Stimulated activated CD4-positive, alpha-beta T cell treated with anti-CD3 and anti-CD28 coated beads, Interleukin-1b, Interleukin-23, amount 100 ng/mL, for 48 hours (primary cell): ENCODE measurements around the gene KNDC1.
"Not testable (repeated sequence)": the region's sequence is repeated elsewhere in the genome, so short reads cannot be mapped to it uniquely, and the experiment has no call there.

Experiments
- DNase-seq: peaks from one replicate; pipeline ENCODE4 v3.0.0-alpha.2; 2020

Gene KNDC1

DNA sequence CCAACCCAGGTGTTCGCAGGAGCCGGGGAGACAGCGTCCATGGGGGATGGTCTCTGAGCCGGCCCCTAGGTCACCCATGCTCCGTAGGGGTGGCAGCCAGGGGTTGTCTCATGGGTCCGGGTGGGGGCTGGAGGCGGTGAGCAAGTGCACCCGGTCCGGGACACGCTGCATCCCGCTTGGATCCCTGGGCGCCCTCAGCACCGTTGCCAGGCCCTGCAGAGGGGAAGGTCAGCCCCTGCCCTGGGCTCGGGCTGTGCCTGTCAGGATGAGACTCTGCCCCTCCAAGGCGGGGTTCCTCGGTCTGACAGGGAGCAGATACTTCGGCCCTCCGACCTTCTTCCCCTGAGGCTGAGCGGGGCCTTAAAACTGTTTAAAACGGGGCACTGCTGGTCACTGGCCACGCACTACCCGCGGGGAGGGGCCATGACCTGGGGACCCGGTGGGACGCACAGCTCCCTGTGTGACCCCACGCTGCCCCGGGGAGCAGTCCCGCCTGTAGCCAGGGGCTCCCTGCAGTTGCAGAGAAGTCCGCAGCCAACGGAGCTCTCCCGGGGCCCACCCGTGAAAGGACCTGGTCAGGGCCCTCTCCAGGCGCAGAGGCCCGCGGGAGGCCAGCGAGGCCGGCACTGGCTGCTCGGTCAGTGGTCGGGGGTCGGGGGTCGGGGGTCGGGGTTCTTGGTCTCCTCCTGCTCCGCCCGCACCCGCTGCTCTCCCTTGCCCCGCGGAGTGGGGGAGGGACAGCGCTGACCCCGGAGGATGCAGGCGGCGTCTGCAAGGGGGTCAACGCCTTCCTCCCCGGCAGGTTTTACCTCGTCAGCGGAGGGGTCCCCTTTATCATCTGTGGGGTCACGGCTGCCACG is 33.4 kb upstream of the KNDC1 start:
- DNase-seq, result no peak

DNA sequence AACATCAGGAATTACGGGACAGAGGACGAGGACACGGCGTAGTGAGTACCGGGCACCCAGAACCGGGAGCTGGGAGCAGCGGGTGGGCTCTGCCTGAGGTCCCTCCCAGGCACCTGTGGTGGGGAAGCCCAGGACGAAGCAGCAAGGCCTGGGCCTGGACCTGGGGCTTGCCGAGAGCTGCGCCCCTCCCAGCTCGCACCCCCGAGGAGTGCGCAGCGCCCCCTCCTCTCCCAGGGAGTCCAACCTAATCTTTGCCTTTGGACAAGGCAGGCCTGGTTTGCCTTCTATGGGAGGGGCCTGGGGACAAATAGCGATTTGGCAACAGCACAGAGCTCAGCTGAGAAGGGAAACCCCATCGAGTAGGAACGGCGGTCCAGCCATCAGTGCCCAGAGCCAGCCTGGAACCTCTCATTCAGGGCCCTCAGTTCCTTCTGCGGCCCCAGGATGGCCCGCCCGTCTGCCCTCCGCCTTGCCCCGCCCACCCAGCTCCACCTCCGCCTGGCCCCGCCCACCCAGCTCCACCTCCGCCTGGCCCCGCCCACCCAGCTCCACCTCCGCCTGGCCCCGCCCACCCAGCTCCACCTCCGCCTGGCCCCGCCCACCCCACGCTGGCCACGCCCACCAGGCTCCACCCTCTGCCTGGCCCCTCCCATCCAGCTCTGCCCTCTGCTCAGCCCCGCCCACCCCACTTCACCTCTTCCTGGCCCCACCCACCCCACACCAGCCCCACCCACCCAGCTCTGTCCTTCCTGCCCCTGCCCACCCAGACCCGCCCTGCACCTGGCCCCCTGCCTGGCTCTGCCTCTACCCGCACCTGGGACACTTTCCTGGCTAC is 32.5 kb upstream of the KNDC1 start:
- peak; percentile 68 for DNase-seq

- DNase-seq, result no peak
These were observed 31.6 kb upstream of the KNDC1 start for GRCh38 chr10:133128126-133129070.

DNA sequence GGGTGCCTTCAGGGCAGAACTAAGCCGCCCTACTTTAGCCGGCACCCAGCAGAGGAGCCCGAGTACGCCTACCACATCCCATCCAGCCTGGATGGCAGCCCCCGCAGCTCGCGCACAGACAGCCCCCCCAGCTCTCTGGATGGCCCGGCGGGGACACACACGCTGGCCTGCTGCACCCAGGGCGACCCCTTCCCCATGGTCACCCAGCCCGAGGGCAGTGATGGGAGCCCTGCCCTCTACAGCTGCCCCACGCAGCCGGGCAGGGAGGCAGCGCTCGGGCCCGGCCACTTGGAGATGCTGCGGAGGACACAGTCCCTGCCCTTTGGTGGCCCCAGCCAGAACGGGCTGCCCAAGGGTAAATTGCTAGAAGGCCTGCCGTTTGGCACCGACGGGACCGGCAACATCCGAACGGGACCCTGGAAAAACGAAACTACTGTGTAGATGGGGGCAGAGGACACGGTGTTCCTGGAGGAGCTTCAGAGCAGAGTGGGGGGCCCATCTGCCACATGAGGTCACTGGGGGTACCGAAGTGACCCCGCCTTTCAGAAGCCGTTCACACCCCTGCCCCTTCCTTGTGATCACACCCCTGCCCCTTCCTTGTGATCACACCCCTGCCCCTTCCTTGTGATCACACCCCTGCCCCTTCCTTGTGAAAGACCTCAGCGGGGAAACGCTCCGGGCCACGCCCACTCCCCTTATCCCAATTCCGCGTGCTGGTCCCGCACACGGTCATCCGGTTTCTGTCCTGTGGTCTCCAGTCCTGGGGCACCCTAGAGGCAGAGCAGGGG is 30.8 kb upstream of the KNDC1 start:
- DNase-seq, result no peak

GRCh38 chr10:133129859-133130495 is 30.0 kb upstream of the KNDC1 start:
- DNase-seq, result no peak

DNA sequence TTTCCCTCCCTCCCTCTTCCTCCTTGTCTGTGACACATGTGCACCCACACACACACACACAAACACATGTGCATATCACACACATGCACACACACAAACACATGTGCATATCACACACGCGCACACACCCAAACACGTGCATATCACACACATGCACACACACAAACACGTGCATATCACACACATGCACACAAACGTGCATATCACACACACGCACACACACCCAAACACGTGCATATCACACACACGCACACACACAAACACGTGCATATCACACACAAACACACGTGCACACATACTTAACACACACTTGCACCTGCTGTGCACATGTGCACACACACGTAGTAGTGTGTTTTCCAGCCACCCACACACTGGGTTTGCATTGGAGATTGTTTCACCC is 29.4 kb upstream of the KNDC1 start:
- no peak for DNase-seq

- DNase-seq, result no peak
These were observed 29.0 kb upstream of the KNDC1 start for GRCh38 chr10:133131053-133131452.

DNA sequence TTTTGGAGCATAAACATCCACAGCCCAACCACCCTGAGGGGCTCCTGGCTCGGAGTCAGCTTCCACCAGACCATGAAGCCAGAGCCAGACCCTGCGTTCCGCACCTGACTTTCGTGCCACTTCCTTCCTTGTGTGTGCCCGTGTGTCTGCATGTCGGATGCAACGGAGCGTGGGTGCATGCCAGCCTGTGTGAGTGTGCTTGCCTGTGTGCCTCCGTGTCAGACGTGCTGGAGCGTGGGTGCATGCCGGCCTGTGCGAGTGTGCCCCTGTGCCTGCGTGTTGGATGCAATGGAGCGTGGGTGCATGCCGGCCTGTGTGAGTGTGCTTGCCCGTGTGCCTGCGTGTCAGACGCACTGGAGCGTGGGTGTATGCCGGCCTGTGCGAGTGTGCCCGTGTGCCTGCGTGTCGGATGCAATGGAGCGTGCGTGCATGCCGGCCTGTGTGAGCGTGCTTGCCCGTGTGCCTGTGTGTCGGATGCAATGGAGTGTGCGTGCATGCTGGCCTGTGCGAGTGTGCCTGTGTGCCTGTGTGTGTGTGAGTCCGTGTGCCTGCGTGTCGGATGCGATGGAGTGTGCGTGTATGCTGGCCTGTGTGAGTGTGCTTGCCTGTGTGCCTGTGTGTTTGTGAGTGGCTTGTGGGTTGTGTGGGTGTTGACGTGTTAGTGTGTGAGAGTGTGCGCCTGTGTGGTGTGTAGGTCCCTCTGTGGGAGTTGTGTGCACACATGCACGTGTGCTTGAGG is 28.1 kb upstream of the KNDC1 start:
- DNase-seq, result no peak

DNA sequence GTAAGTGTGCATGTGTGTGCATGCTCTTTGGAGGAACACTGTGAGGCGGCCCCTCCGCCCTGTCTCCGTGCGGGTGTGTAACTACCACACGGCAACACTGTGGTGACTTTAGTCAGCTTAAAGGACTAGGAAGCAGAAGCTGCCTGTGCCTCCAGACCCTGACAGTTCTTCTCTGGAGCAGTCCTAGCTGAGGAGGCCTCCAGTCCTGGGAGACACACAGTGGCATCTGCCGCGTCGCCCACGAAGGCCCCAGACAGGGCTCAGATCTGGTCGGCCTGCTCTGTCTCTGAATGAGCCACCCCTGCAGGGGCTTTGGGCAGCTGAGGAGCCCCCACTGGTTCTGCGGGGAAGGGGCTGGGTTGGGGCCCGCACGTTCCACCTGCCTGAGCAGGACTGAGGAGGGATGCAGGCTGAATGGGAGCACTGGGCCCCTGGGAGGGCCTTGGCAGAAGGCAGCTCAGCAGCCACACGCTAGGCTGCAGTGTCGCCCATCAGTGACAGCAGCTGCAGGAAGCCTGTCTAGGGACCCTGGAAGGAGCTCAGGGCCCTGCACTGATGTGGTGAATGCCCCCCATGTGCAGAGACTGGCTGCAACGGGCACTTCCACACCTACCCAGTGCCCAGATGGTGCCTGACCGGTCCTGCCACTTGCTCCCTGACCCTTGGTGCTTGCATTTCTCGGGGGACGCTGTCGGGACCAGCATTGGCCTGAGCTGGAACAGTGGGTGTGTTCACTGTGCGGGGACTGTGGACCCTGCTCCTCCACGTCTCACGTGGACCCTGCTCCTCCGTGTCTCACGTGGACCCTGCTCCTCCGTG is 27.3 kb upstream of the KNDC1 start:
- no peak for DNase-seq

DNA sequence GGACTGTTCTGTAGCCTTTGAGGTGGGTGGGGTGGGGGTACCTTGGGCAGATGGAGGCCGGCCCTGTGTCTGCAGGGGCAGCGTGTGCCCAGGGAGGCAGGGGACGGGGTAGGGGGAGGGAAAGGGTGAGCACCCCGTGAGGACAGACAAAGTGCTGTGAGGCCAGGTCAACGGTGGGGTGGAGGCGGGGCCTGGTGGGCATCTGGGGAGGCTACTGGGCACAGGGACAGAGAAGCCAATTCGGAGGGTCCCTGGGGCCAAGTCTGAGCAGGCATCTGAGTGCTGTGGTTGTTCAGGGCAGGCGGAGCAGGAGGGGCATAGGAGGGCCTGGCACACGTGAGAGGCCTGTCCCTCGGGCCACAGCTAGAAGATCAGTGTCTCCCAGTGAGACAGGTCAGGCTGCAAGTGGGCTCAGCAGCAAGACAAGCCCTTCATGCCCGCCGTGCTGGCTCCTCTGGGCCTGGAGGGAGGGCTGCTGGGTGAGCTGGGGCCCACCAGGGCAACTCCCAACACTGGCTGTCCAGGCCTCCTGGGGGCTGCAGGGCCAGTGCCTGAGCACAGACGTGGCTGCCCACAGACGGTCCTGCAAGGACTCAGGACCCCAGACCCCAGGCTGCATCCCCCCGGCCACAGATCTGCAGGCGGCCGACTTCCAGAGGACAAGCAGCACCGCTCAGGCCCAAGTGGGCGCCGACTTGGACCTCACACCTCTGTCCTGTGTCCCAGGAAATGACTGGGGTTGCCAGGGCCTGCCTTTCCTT is 26.4 kb upstream of the KNDC1 start:
- no peak for DNase-seq

DNA sequence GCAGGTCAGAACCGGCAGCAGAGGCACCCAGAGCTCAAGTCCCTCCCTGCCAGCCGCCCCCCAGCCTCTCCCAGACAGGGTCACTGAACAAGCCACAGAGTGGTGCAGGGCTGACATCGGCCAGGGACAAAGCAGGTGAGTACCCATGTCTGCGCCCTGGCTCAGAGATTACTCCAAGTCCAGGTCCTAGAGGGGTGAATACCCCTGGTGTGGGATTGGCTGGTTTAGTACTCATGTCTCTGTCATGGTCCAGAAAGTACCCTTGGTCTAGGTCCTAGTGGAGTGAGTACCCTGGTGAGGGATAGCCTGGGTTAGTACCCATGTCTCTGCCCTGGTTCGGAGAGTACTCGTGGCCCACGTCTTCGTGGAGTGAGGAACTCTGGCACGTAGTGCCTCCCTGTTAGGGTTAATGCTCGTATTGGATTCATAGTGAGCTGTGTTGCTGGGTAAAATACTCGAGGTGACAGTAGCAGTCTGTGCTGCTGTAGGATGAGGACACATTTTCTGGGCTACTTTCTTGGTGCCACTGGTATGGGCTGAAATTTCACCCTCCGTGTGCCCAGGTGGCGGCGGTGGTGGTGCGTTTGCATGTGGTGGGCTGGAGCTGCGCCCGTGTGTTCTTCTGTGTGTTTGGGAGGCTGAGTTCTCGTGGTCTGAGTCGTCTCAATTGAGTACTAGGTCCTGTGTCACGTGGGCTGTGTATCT is 25.5 kb upstream of the KNDC1 start:
- no peak for DNase-seq

GRCh38 chr10:133135116-133135465 is 24.9 kb upstream of the KNDC1 start:
- no peak for DNase-seq

GRCh38 chr10:133137486-133138145 is 22.4 kb upstream of the KNDC1 start:
- DNase-seq, result not testable (repeated sequence)

GRCh38 chr10:133139551-133140065 is 20.4 kb upstream of the KNDC1 start:
- DNase-seq, result no peak

GRCh38 chr10:133140417-133141143 is 19.4 kb upstream of the KNDC1 start:
- no peak for DNase-seq

DNA sequence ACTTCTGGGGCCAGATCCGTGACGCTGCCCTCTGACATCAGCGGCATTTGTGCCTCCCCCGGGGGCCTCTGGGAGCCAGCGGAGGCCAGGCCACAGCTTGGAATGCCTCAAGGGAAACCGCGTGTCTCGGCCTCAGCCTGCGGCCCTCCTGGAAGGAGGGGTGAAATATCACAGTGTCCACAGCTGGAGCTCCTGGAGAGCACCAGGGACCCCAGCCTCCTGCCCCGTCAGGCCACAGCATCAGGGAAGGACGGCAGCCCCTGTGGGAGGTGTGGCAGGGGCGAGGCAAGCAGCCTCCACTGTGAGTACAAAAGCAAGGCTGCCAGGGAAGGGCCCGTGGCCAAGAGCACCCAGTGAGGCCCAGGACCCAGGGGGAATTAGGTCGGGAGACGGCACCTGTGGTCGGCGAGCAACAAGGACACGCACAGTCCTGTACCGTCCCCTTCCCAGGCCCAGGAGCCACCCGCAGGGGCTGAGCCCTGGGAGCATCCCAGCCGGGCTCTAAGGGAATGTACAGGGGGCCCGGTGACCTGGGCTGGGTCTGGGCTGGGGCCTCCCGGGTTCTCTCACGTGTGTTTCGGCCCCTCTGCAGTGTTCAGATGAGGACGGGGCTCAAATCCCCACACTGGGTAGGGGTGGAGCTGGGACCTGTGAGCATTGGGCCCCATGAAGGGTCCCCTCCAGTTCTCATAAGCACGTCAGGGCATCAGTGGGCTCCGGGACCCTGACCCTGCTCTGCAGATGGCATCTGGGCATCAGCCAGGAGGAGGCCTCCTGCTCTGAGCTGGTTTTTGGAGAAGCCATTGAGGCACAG is 18.7 kb upstream of the KNDC1 start:
- no peak for DNase-seq
